IMR-90 (cell line): ENCODE data around the gene APLF. TPM values are rescaled to one million over a fixed set of nuclear protein-coding genes. Genes with fewer than 3 reads are reported as not detected.

ENCODE experiments used
- ATAC-seq: fragments of 200-7000 bp; cut with Tn5 transposase; 2 replicates; pipeline ENCODE4 v1.9.1; 2020; ENCODE audit warnings: low read depth, mild to moderate bottlenecking, moderate library complexity
- BruUV-seq: library from RNA; stranded (reverse); fragments of 400-500 nt; replicated peaks from 2 replicates; lab custom pipeline; 2021; lab: Mats Ljungman, UMichigan
- CTCF ChIA-PET: fragments of 300-600 bp; formaldehyde crosslinking; extraction: SDS; loops from one replicate; lab custom pipeline; 2021; ENCODE audit warnings: antibody characterized with exemption; lab: Yijun Ruan, JAX
- POLR2A ChIA-PET: fragments of 300-600 bp; sonication (Branson Sonifier 250); formaldehyde crosslinking; loops from one replicate; lab custom pipeline; 2022; ENCODE audit warnings: antibody characterized with exemption; ENCODE audit not compliant: unreplicated experiment; lab: Charles Lee
- DNase-seq: peaks from one replicate; pipeline ENCODE4 v3.0.0; 2013
- H2AFZ ChIP-seq: replicated peaks from 2 replicates; pipeline ENCODE3; 2013; ENCODE audit warnings: low read length, mild to moderate bottlenecking; ENCODE audit not compliant: poor library complexity
- H2AK5ac ChIP-seq: 2 replicates; pipeline ENCODE4 v1.6.1; 2013; ENCODE audit warnings: low read depth, low read length, inconsistent platforms
- H2AK9ac ChIP-seq: replicated peaks from 2 replicates; pipeline ENCODE3; 2013; ENCODE audit warnings: mild to moderate bottlenecking, low read depth, low read length, moderate library complexity; ENCODE audit not compliant: poor library complexity
- H2BK120ac ChIP-seq: 2 replicates; pipeline ENCODE4 v1.6.1; 2013; ENCODE audit warnings: low read depth, low read length, inconsistent platforms
- H2BK15ac ChIP-seq: 3 replicates; pipeline ENCODE4 v1.6.1; 2013; ENCODE audit warnings: low read depth, low read length, inconsistent platforms
- H2BK20ac ChIP-seq: 2 replicates; pipeline ENCODE4 v1.6.1; 2013; ENCODE audit warnings: low read depth, mild to moderate bottlenecking, inconsistent platforms, low read length, moderate library complexity
- H2BK5ac ChIP-seq: 2 replicates; pipeline ENCODE4 v1.6.1; 2013; ENCODE audit warnings: mild to moderate bottlenecking, low read depth, low read length, inconsistent platforms; ENCODE audit not compliant: poor library complexity, severe bottlenecking
- H3K14ac ChIP-seq: replicated peaks from 2 replicates; pipeline ENCODE4 v1.6.1; 2013; ENCODE audit warnings: low read depth, low read length, inconsistent platforms
- H3K18ac ChIP-seq: 2 replicates; pipeline ENCODE4 v1.6.1; 2013; ENCODE audit warnings: low read depth, low read length, control low read depth
- H3K23ac ChIP-seq: 2 replicates; pipeline ENCODE4 v1.6.1; 2013; ENCODE audit warnings: low read depth, low read length, inconsistent platforms
- H3K27ac ChIP-seq: 2 replicates; pipeline ENCODE4 v1.5.1; 2013; ENCODE audit warnings: mild to moderate bottlenecking, control low read depth, low read length; ENCODE audit not compliant: insufficient read depth
- H3K27me3 ChIP-seq: 2 replicates; pipeline ENCODE4 v1.6.1; 2013; ENCODE audit warnings: low read length; ENCODE audit not compliant: control insufficient read depth, insufficient read depth
- H3K36me3 ChIP-seq: 2 replicates; pipeline ENCODE4 v1.6.1; 2013; ENCODE audit warnings: low read length, mixed read lengths; ENCODE audit not compliant: control insufficient read depth, insufficient read depth
- H3K4ac ChIP-seq: 2 replicates; pipeline ENCODE4 v1.6.1; 2013; ENCODE audit warnings: low read depth, low read length, inconsistent platforms
- H3K4me1 ChIP-seq: 2 replicates; pipeline ENCODE4 v1.6.1; 2013; ENCODE audit warnings: low read length, mixed read lengths; ENCODE audit not compliant: control insufficient read depth, insufficient read depth
- H3K4me2 ChIP-seq: 2 replicates; pipeline ENCODE4 v1.6.1; 2013; ENCODE audit warnings: low read depth, mild to moderate bottlenecking, control low read depth, low read length, moderate library complexity
- H3K4me3 ChIP-seq: 2 replicates; pipeline ENCODE4 v1.5.1; 2013; ENCODE audit warnings: low read depth, mild to moderate bottlenecking, control low read depth, low read length, moderate library complexity; ENCODE audit not compliant: insufficient read depth
- H3K56ac ChIP-seq: 2 replicates; pipeline ENCODE4 v1.6.1; 2013; ENCODE audit warnings: low read length, inconsistent platforms; ENCODE audit not compliant: insufficient read depth; ENCODE audit errors: extremely low read depth
- H3K79me1 ChIP-seq, 2 experiments: 2 replicates each; pipeline ENCODE4 v1.6.1; 2013; ENCODE audit warnings: low read length in 2 of 2, inconsistent platforms in 1 of 2, low read depth in 1 of 2
- H3K9ac ChIP-seq: 2 replicates; pipeline ENCODE4 v1.6.1; 2013; ENCODE audit warnings: low read depth, low read length, control low read depth
- H3K9me1 ChIP-seq: 2 replicates; pipeline ENCODE4 v1.6.1; 2013; ENCODE audit warnings: low read length, inconsistent platforms; ENCODE audit not compliant: insufficient read depth
- H3K9me3 ChIP-seq: 2 replicates; pipeline ENCODE4 v1.6.1; 2013; ENCODE audit warnings: low read length; ENCODE audit not compliant: control insufficient read depth, insufficient read depth
- H4K20me1 ChIP-seq: 2 replicates; pipeline ENCODE4 v1.6.1; 2013; ENCODE audit warnings: low read length, inconsistent platforms; ENCODE audit not compliant: insufficient read depth
- H4K5ac ChIP-seq: 2 replicates; pipeline ENCODE4 v1.6.1; 2013; ENCODE audit warnings: mild to moderate bottlenecking, low read depth, low read length, control low read depth
- H4K8ac ChIP-seq, 2 experiments: 2 replicates each; pipeline ENCODE4 v1.6.1; 2013; ENCODE audit warnings: low read depth in 2 of 2, low read length in 2 of 2, control low read depth in 1 of 2, inconsistent platforms in 1 of 2
- H4K91ac ChIP-seq: 2 replicates; pipeline ENCODE4 v1.6.1; 2013; ENCODE audit warnings: low read depth, low read length, inconsistent platforms; ENCODE audit not compliant: insufficient read depth
- CEBPB ChIP-seq: IDR thresholded peaks from 2 replicates; pipeline ENCODE4 v1.6.1; 2012; ENCODE audit warnings: low read depth, low read length, improper control_type of control experiment
- RCOR1 ChIP-seq: IDR thresholded peaks from 2 replicates; pipeline ENCODE4 v1.6.1; 2012; ENCODE audit warnings: mild to moderate bottlenecking, low read length, improper control_type of control experiment; ENCODE audit not compliant: insufficient replicate concordance
- WGBS, 2 experiments: methylation state at CpG; one replicate each; pipeline versions ENCODE4 v1.1.5 to v1.1.7; 2013; ENCODE audit warnings: missing lambda C conversion rate in 2 of 2; ENCODE audit not compliant: insufficient read length in 1 of 2; ENCODE audit errors: extremely low coverage in 2 of 2; 5-methylcytosine and 5-hydroxymethylcytosine counted together
- dilution Hi-C: fragments of 300-500 bp; cut with HindIII; formaldehyde crosslinking; loops from one replicate; pipeline ENCODE4 v1.14.3; 2018; ENCODE audit warnings: low sequenced_read_pairs; ENCODE audit not compliant: unreplicated experiment
- in situ Hi-C: fragments of 300-500 bp; cut with MboI; formaldehyde crosslinking; loops from 3 replicates; pipeline ENCODE4 v1.14.3; 2019; ENCODE audit warnings: low sequenced_read_pairs, inconsistent platforms, mixed read lengths
- intact Hi-C: fragments of 100-400 bp; cut with micrococcal nuclease; formaldehyde crosslinking; loops from 2 replicates; pipeline ENCODE4 v1.10.0; 2022
- polyA plus RNA-seq, 3 experiments: library from polyadenylated mRNA; depleted of rRNA; stranded (reverse); fragments of >200 nt; gene quantifications; 2 replicates each; pipeline ENCODE4 v1.2.3, GENCODE V29; 2012; ENCODE audit warnings: low replicate concordance in 1 of 3
- total RNA-seq: library from RNA; depleted of rRNA; stranded (reverse); fragments of >200 nt; gene quantifications from 2 replicates; pipeline ENCODE4 v1.2.3, GENCODE V29; 2012

APLF gene
- total and polyA plus RNA-seq, 2 of the 4 experiments (the other 2 are of a cell fraction): 1.5 to 2.3 TPM

GRCh38 chr2:68594041-68594440, 126.7 kb downstream of the APLF start:
- Histone ChIP-seq H3K4me2 (no peak overlapping the region), H3K56ac (no peak overlapping the region), H3K4me3 (no peak overlapping the region), H3K36me3 (no peaks in the 10 kb centered on the region), H4K5ac (no peak overlapping the region), H3K9me3 (no peaks in the 10 kb centered on the region), H4K8ac (no peak overlapping the region), H3K27ac (no peak overlapping the region), H3K18ac (no peak overlapping the region), H2BK15ac (no peak overlapping the region), H3K14ac (no peak overlapping the region), H4K91ac (no peak overlapping the region), H3K9me1 (no peaks in the 10 kb centered on the region), H3K4ac (no peak overlapping the region), H2BK120ac (no peak overlapping the region), H2BK5ac (no peak overlapping the region), H2AK5ac (no peak overlapping the region), H2BK20ac (no peak overlapping the region), H3K23ac (no peak overlapping the region), H3K79me1 (no peaks in the 10 kb centered on the region), H2AK9ac (no peak overlapping the region), H3K27me3 (peaks cover 2% of the 10 kb centered on the region; the same call in 1 of the 2 replicates), H2AFZ (no peak overlapping the region), H3K4me1 (no peaks in the 10 kb centered on the region), H4K20me1 (no peaks in the 10 kb centered on the region), H3K9ac (no peak overlapping the region)
- dilution Hi-C loops: no loop called here
- CTCF ChIA-PET: interaction anchor here (1.0 to 1.8 kb wide), 2 partner anchors 14 to 106 kb away, joined by 3 to 10 read pairs; no protein-coding TSS in a partner anchor
- ATAC-seq (no peak), DNase-seq (no peak)
- no peak for TF ChIP-seq RCOR1
- peak; percentile 32; the same call in 1 of the 2 replicates for TF ChIP-seq CEBPB
- in situ Hi-C loops: loop anchor here (25.0 kb wide), 1 partner anchor 107 kb away; no protein-coding TSS in a partner anchor
- BruUV-seq: no TSS peak
- intact Hi-C loops: loop anchor here (2.0 kb wide), 1 partner anchor 107 kb away; no protein-coding TSS in a partner anchor
- POLR2A ChIA-PET: no interaction called here
- no CpG with 5 or more reads among the region's 1 CpG for WGBS, 2 experiments
